K562 (cell line): ENCODE data around the gene WDR91. TPM values are rescaled to one million over a fixed set of nuclear protein-coding genes. Genes with fewer than 3 reads are reported as not detected.

Experiments used
- ADNP ChIP-seq: fragments of 200-800 bp; sonication (Bioruptor generic); IDR thresholded peaks from 2 replicates; pipeline ENCODE4 v1.6.1; 2016; ENCODE audit warnings: missing genetic modification characterization, missing compliant biosample characterization
- ARID2 ChIP-seq: fragments of 450-650 bp; IDR thresholded peaks from 2 replicates; pipeline ENCODE4 v1.6.1; 2017; ENCODE audit warnings: antibody characterized with exemption, mild to moderate bottlenecking
- ATF4 ChIP-seq: fragments of 450-650 bp; formaldehyde crosslinking; IDR thresholded peaks from 2 replicates; pipeline ENCODE4 v1.4.0; 2022; ENCODE audit warnings: mild to moderate bottlenecking, moderate library complexity
- BMI1 ChIP-seq: fragments of 150-350 bp; IDR thresholded peaks from 2 replicates; pipeline ENCODE4 v1.6.1; 2014; ENCODE audit warnings: low read length
- CBX2 ChIP-seq: fragments of 200-600 bp; sonication (generic); IDR thresholded peaks from one replicate; pipeline ENCODE4 v1.6.1; 2012; ENCODE audit warnings: mild to moderate bottlenecking, low read length, inconsistent platforms; ENCODE audit not compliant: insufficient read depth, poor library complexity, severe bottlenecking
- ETV5 ChIP-seq: sonication (generic); formaldehyde crosslinking; IDR thresholded peaks from 2 replicates; pipeline ENCODE4 v1.4.0; 2020; ENCODE audit warnings: low read depth, mild to moderate bottlenecking, missing genetic modification reagents
- ETV6 ChIP-seq, 3 experiments: fragments of 150-350 bp in 1 of 3; sonication (generic) in 1 of 3; formaldehyde crosslinking in 1 of 3; IDR thresholded peaks; 2 replicates each; pipeline versions ENCODE4 v1.6.1 to v1.8.0; 2014 to 2022; ENCODE audit warnings: borderline replicate concordance in 2 of 3, low read depth in 2 of 3, antibody characterized with exemption in 1 of 3, low read length in 1 of 3, mild to moderate bottlenecking in 1 of 3, missing genetic modification reagents in 1 of 3
- HMGN3 ChIP-seq: IDR thresholded peaks from 2 replicates; pipeline ENCODE4 v1.6.1; 2011; ENCODE audit warnings: borderline replicate concordance, low read depth, mild to moderate bottlenecking, mixed read lengths, low read length; ENCODE audit not compliant: insufficient read length; ENCODE audit errors: extremely low read depth
- JUNB ChIP-seq: fragments of 450-650 bp; formaldehyde crosslinking; conservative IDR thresholded peaks from 2 replicates; pipeline ENCODE4 v1.4.0; 2020; ENCODE audit warnings: mild to moderate bottlenecking
- KDM4B ChIP-seq, 2 experiments: fragments of 450-650 bp in 1 of 2; sonication (generic) in 1 of 2; IDR thresholded peaks; 2 replicates each; pipeline ENCODE4 v1.6.1; 2016 to 2017; ENCODE audit warnings: borderline replicate concordance in 2 of 2, antibody characterized with exemption in 1 of 2, low read depth in 1 of 2, mild to moderate bottlenecking in 1 of 2
- KHSRP ChIP-seq: fragments of 450-650 bp; IDR thresholded peaks from 2 replicates; pipeline ENCODE4 v1.6.1; 2017
- MAFK ChIP-seq: IDR thresholded peaks from 2 replicates; pipeline ENCODE4 v1.6.1; 2011; ENCODE audit warnings: low read length, improper control_type of control experiment
- PRPF4 ChIP-seq: fragments of 200-400 bp; formaldehyde crosslinking; IDR thresholded peaks from one replicate; pipeline ENCODE4 v1.6.1; 2017; ENCODE audit warnings: low read length, low read depth, mild to moderate bottlenecking; ENCODE audit not compliant: insufficient read depth, poor library complexity, severe bottlenecking
- PTTG1 ChIP-seq: fragments of 450-650 bp; IDR thresholded peaks from 2 replicates; pipeline ENCODE4 v1.6.1; 2016; ENCODE audit warnings: low read depth, mild to moderate bottlenecking, missing genetic modification characterization, missing compliant biosample characterization
- SLC30A9 ChIP-seq: fragments of 250-450 bp; sonication (Bioruptor Pico); IDR thresholded peaks from 2 replicates; pipeline ENCODE4 v1.8.0; 2022; ENCODE audit warnings: mild to moderate bottlenecking, moderate library complexity
- SMAD3 ChIP-seq: fragments of 450-650 bp; formaldehyde crosslinking; conservative IDR thresholded peaks from 2 replicates; pipeline ENCODE4 v1.4.0; 2020; ENCODE audit warnings: mild to moderate bottlenecking
- SMC3 ChIP-seq: conservative IDR thresholded peaks from 2 replicates; pipeline ENCODE4 v1.6.1; 2011; ENCODE audit warnings: low read depth, low read length, improper control_type of control experiment; ENCODE audit not compliant: insufficient read depth
- TEAD1 ChIP-seq, 2 experiments: fragments of 450-650 bp in 1 of 2; sonication (generic) in 1 of 2; formaldehyde crosslinking; IDR thresholded peaks; 2 replicates each; pipeline versions ENCODE4 v1.4.0 to v1.8.0; 2020 to 2022; ENCODE audit warnings: mild to moderate bottlenecking in 2 of 2, missing genetic modification reagents in 1 of 2
- ZBTB7A ChIP-seq: IDR thresholded peaks from 2 replicates; pipeline ENCODE4 v1.6.1; 2011; ENCODE audit warnings: low read depth, mild to moderate bottlenecking, low read length, moderate library complexity, borderline replicate concordance; ENCODE audit not compliant: control insufficient read depth
- ZNF253 ChIP-seq: fragments of 250-450 bp; sonication (Bioruptor Pico); conservative IDR thresholded peaks from 2 replicates; pipeline ENCODE4 v1.6.1; 2021; ENCODE audit warnings: mild to moderate bottlenecking
- ZNF324 ChIP-seq: fragments of 250-450 bp; sonication (Bioruptor Pico); IDR thresholded peaks from 2 replicates; pipeline ENCODE4 v1.4.0; 2020; ENCODE audit warnings: mild to moderate bottlenecking
- ZNF583 ChIP-seq: fragments of 250-450 bp; sonication (Bioruptor Pico); IDR thresholded peaks from 2 replicates; pipeline ENCODE4 v1.4.0; 2020
- ZNF830 ChIP-seq: fragments of 250-450 bp; sonication (Bioruptor Pico); IDR thresholded peaks from 2 replicates; pipeline ENCODE4 v1.5.0; 2021; ENCODE audit warnings: mild to moderate bottlenecking
- polyA plus RNA-seq, 8 experiments: library from polyadenylated mRNA; depleted of rRNA in 4 of 8; stranded (reverse) in 5 of 8; unstranded in 3 of 8; fragments of >200 nt; fragmentation: Nextera tagmentation in 2 of 8; fragmentation: Illumina TruSeq in 1 of 8; extraction: Ambion mirVana in 2 of 8; extraction: Trizol in 1 of 8; gene quantifications; 2 replicates each; pipeline versions ENCODE4 v1.2.1 to v1.2.3, GENCODE V29; 2011 to 2014; ENCODE audit warnings: inconsistent platforms in 1 of 8, missing spikeins in 1 of 8
- total RNA-seq, 7 experiments: library from RNA; depleted of rRNA in 6 of 7; stranded (reverse); fragments of >200 nt in 6 of 7; fragmentation: Illumina TruSeq in 2 of 7; extraction: Trizol in 2 of 7; gene quantifications; 2 replicates each; pipeline versions ENCODE4 v1.2.1 to v1.2.3, GENCODE V29; 2011 to 2021; ENCODE audit warnings: low replicate concordance in 1 of 7
- TF ChIP-seq, protein P1 (sequence below): fragments of 250-450 bp; sonication (Bioruptor Pico); IDR thresholded peaks from 2 replicates; pipeline ENCODE4 v1.8.0; 2021; ENCODE audit warnings: mild to moderate bottlenecking, moderate library complexity

WDR91 gene
- total and polyA plus RNA-seq, 9 of the 15 experiments (the other 6 are each of a cell fraction or from before 2014, with no cell fraction given) = 1.9 to 18.2 (median 9.8) TPM

- TF ChIP-seq ETV6 (IDR thresholded peaks at IDR 0.05; ENCODE audit: borderline replicate concordance in 1 of 2, low read depth in 2 of 2, low read length in 1 of 2) = no peak
- TF ChIP-seq ETV6 (CRISPR knock-in tag; IDR thresholded peaks at IDR 0.05; ENCODE audit: borderline replicate concordance) = no peak
- TF ChIP-seq HMGN3 = no peak
- TF ChIP-seq MAFK = peak; percentile 33; the same call in 1 of the 2 replicates
- peak; percentile 72 to 81; a peak in 3 of 4 replicates for TF ChIP-seq TEAD1 (CRISPR knock-in tag; IDR thresholded peaks at IDR 0.05)
- no peak for TF ChIP-seq ZBTB7A
- TF ChIP-seq BMI1 = no peak
- TF ChIP-seq KDM4B (IDR thresholded peaks at IDR 0.05; ENCODE audit: borderline replicate concordance in 2 of 2, low read depth in 1 of 2) = no peak
- TF ChIP-seq PRPF4 = no peak
- no peak for TF ChIP-seq CBX2
- no peak for TF ChIP-seq PTTG1
- no peak for TF ChIP-seq SMC3
- no peak for TF ChIP-seq SLC30A9
- TF ChIP-seq ZNF583 (CRISPR knock-in tag) = peak; percentile 73; the same call in 1 of the 2 replicates
- no peak for TF ChIP-seq ARID2
- no peak for TF ChIP-seq JUNB (CRISPR knock-in tag)
- TF ChIP-seq SMAD3 (CRISPR knock-in tag) = 0 out of 2 replicates have a peak, but pooled peaks have one; percentile 56
- TF ChIP-seq, protein P1, sequence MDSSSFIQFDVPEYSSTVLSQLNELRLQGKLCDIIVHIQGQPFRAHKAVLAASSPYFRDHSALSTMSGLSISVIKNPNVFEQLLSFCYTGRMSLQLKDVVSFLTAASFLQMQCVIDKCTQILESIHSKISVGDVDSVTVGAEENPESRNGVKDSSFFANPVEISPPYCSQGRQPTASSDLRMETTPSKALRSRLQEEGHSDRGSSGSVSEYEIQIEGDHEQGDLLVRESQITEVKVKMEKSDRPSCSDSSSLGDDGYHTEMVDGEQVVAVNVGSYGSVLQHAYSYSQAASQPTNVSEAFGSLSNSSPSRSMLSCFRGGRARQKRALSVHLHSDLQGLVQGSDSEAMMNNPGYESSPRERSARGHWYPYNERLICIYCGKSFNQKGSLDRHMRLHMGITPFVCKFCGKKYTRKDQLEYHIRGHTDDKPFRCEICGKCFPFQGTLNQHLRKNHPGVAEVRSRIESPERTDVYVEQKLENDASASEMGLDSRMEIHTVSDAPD (CRISPR knock-in tag) = no peak; the same call in 1 of the 2 replicates
- peak; percentile 7; the same call in 1 of the 2 replicates for TF ChIP-seq ADNP (tag)
- TF ChIP-seq ZNF830 = no peak
- peak; percentile 59; the same call in 1 of the 2 replicates for TF ChIP-seq ZNF324
- peak; percentile 99 for TF ChIP-seq ATF4 (CRISPR knock-in tag)
- TF ChIP-seq ZNF253 = no peak
- TF ChIP-seq ETV5 (CRISPR knock-in tag) = no peak
- no peak for TF ChIP-seq KHSRP
These were observed 50.3 kb downstream of the WDR91 start (continued) for GRCh38 chr7:135160858-135161653.
